MCF 10A (cell line): ENCODE results near the gene SLC16A1. TPM values are rescaled to one million over a fixed set of nuclear protein-coding genes. Genes with fewer than 3 reads are reported as not detected.

Source experiments
- BruUV-seq: library from RNA; stranded (reverse); fragments of 400-500 nt; replicated peaks from 2 replicates; lab custom pipeline; 2021; lab: Mats Ljungman, UMichigan
- CTCF ChIA-PET: fragments of 300-600 bp; sonication (Branson Sonifier 250); formaldehyde crosslinking; extraction: SDS; loops from one replicate; lab custom pipeline; 2021; ENCODE audit warnings: antibody characterized with exemption, inconsistent platforms; lab: Yijun Ruan, JAX
- POLR2A ChIA-PET: fragments of 300-600, 350-650 bp; sonication (Branson Sonifier 250); formaldehyde crosslinking; extraction: SDS; loops from one replicate; lab custom pipeline; 2020; ENCODE audit warnings: antibody characterized with exemption, inconsistent platforms; lab: Yijun Ruan, JAX
- DNase-seq: peaks from one replicate; pipeline ENCODE4 v3.0.0-alpha.2; 2018; ENCODE audit not compliant: unreplicated experiment
- H3K27ac Mint-ChIP-seq: one replicate; pipeline ENCODE4 v1.8.0; 2022; ENCODE audit warnings: mild to moderate bottlenecking, low read depth, mixed read lengths; ENCODE audit not compliant: unreplicated experiment
- H3K27me3 Mint-ChIP-seq: one replicate; pipeline ENCODE4 v1.8.0; 2022; ENCODE audit warnings: mixed read lengths; ENCODE audit not compliant: insufficient read depth, unreplicated experiment
- H3K36me3 Mint-ChIP-seq: one replicate; pipeline ENCODE4 v1.8.0; 2022; ENCODE audit warnings: mild to moderate bottlenecking, moderate library complexity, mixed read lengths; ENCODE audit not compliant: insufficient read depth, unreplicated experiment
- H3K4me1 Mint-ChIP-seq: one replicate; pipeline ENCODE4 v1.8.0; 2022; ENCODE audit warnings: mixed read lengths; ENCODE audit not compliant: insufficient read depth, unreplicated experiment
- H3K4me3 Mint-ChIP-seq: one replicate; pipeline ENCODE4 v1.8.0; 2022; ENCODE audit warnings: mild to moderate bottlenecking, moderate library complexity, mixed read lengths; ENCODE audit not compliant: unreplicated experiment
- H3K9me3 Mint-ChIP-seq: one replicate; pipeline ENCODE4 v1.8.0; 2022; ENCODE audit warnings: mixed read lengths; ENCODE audit not compliant: unreplicated experiment
- CTCF ChIP-seq: fragments of 200-600 bp; IDR thresholded peaks from one replicate; pipeline ENCODE4 v1.8.0; 2022; ENCODE audit warnings: antibody characterized with exemption, mild to moderate bottlenecking; ENCODE audit not compliant: unreplicated experiment
- intact Hi-C: fragments of 100-400 bp; cut with micrococcal nuclease; formaldehyde crosslinking; loops from 2 replicates; pipeline ENCODE4 v1.14.1; 2022
- total RNA-seq: library from RNA; stranded (reverse); gene quantifications from 2 replicates; pipeline ENCODE4 v1.2.3, GENCODE V29; 2022

The SLC16A1 gene
- total RNA-seq, 1 experiment from 2014 or later: 142 TPM

GRCh38 chr1:112876315-112876714 is 79.7 kb downstream of the SLC16A1 start:
- TF ChIP-seq CTCF: no peak
- ChIA-PET POLR2A (interaction anchor here (1.0 kb wide), 1 partner anchor 59 kb away, joined by 3 read pairs; no protein-coding TSS in a partner anchor), CTCF (interaction anchor here (0.8 to 3.0 kb wide), 4 partner anchors 145 to 196 kb away, joined by 3 to 14 read pairs (median 12); partner anchors contain the start of genes LRIG2 and PPM1J)
- BruUV-seq: no TSS peak
- DNase-seq: no peak
- H3K27me3 Mint-ChIP-seq: no peaks in the 10 kb centered on the region
- no peaks in the 10 kb centered on the region for H3K36me3 Mint-ChIP-seq
- H3K27ac Mint-ChIP-seq: no peak overlapping the region
- no peaks in the 10 kb centered on the region for H3K9me3 Mint-ChIP-seq
- peaks cover 22% of the 10 kb centered on the region for H3K4me1 Mint-ChIP-seq
- H3K4me3 Mint-ChIP-seq: no peak overlapping the region
- intact Hi-C loops: no loop called here

GRCh38 chr1:112872551-112872962 is 83.4 kb downstream of the SLC16A1 start:
- TF ChIP-seq CTCF: no peak
- ChIA-PET POLR2A (interaction anchor here (1.5 kb wide), 1 partner anchor 85 kb away, joined by 5 read pairs; no protein-coding TSS in a partner anchor), CTCF (interaction anchor here (0.6 to 1.5 kb wide), 5 partner anchors 8 to 154 kb away, joined by 3 to 4 read pairs (median 3); a partner anchor contains a TSS)
- Mint-ChIP-seq H3K27me3 (no peaks in the 10 kb centered on the region), H3K27ac (no peak overlapping the region), H3K4me3 (no peak overlapping the region), H3K4me1 (peaks cover 31% of the 10 kb centered on the region), H3K9me3 (no peaks in the 10 kb centered on the region), H3K36me3 (no peaks in the 10 kb centered on the region)
- intact Hi-C loops: no loop called here
- no peak for DNase-seq
- BruUV-seq: no TSS peak

- H3K4me1 Mint-ChIP-seq: peaks cover 42% of the 10 kb centered on the region
- no peaks in the 10 kb centered on the region for H3K27me3 Mint-ChIP-seq
- POLR2A ChIA-PET: interaction anchor here (0.6 to 1.5 kb wide), 4 partner anchors 11 to 1278 kb away, joined by 3 to 5 read pairs (median 4); partner anchors contain the start of gene SLC16A1
Observed at GRCh38 chr1:112870887-112871646, 84.9 kb downstream of the SLC16A1 start.

More at GRCh38 chr1:112870887-112871646, 84.9 kb downstream of the SLC16A1 start:
- Mint-ChIP-seq H3K9me3 (no peaks in the 10 kb centered on the region), H3K27ac (no peak overlapping the region), H3K4me3 (no peak overlapping the region), H3K36me3 (no peaks in the 10 kb centered on the region)
- TF ChIP-seq CTCF: no peak
- BruUV-seq: no TSS peak
- DNase-seq: no peak
- CTCF ChIA-PET: interaction anchor here (0.6 to 1.2 kb wide), 5 partner anchors 10 to 163 kb away, joined by 3 to 5 read pairs (median 3); no protein-coding TSS in a partner anchor
- intact Hi-C loops: no loop called here
